Measurements from ENCODE around the gene FAM174C. TPM values are rescaled to one million over a fixed set of nuclear protein-coding genes. Genes with fewer than 3 reads are reported as not detected.

The FAM174C gene
- total and polyA plus RNA-seq, 2 donors (not counting 3 experiments of a cell fraction or from before 2014, with no cell fraction given): 46.7 to 83.9 TPM

- DNase-seq (ENCODE audit: low read depth, low spot score): no peak
- no peak overlapping the region for H3K4me3 ChIP-seq (replicated peaks in 1 of 3; ENCODE audit: insufficient read depth in 1 of 3, low read depth in 1 of 3, low read length in 3 of 3)
- TF ChIP-seq POLR2AphosphoS5 (IDR thresholded peaks at IDR 0.05; ENCODE audit: insufficient read depth, low read depth, low read length): no peak
- TF ChIP-seq POLR2A (IDR thresholded peaks at IDR 0.05; ENCODE audit: low read depth, low read length): no peak
- no peak for TF ChIP-seq FOS (IDR thresholded peaks at IDR 0.05; ENCODE audit: borderline replicate concordance, insufficient read depth, low read length)
- TF ChIP-seq MYC (IDR thresholded peaks at IDR 0.05; ENCODE audit: low read depth, low read length): no peak
- TF ChIP-seq EZH2 (IDR thresholded peaks at IDR 0.05; ENCODE audit: borderline replicate concordance, low read depth, low read length, severe bottlenecking): peak; percentile 68
- TF ChIP-seq, protein P1, sequence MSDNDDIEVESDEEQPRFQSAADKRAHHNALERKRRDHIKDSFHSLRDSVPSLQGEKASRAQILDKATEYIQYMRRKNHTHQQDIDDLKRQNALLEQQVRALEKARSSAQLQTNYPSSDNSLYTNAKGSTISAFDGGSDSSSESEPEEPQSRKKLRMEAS (IDR thresholded peaks at IDR 0.05; ENCODE audit: insufficient read depth, insufficient read length): no peak
- TF ChIP-seq, protein P2, sequence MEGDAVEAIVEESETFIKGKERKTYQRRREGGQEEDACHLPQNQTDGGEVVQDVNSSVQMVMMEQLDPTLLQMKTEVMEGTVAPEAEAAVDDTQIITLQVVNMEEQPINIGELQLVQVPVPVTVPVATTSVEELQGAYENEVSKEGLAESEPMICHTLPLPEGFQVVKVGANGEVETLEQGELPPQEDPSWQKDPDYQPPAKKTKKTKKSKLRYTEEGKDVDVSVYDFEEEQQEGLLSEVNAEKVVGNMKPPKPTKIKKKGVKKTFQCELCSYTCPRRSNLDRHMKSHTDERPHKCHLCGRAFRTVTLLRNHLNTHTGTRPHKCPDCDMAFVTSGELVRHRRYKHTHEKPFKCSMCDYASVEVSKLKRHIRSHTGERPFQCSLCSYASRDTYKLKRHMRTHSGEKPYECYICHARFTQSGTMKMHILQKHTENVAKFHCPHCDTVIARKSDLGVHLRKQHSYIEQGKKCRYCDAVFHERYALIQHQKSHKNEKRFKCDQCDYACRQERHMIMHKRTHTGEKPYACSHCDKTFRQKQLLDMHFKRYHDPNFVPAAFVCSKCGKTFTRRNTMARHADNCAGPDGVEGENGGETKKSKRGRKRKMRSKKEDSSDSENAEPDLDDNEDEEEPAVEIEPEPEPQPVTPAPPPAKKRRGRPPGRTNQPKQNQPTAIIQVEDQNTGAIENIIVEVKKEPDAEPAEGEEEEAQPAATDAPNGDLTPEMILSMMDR (IDR thresholded peaks at IDR 0.05; ENCODE audit: extremely low read depth in 1 of 2, insufficient read depth in 1 of 2, low read depth in 1 of 2, low read length in 2 of 2): no peak
- no peak overlapping the region for H3K27ac ChIP-seq (ENCODE audit: insufficient read depth, low read depth, low read length)
- no peak overlapping the region for H3K4me2 ChIP-seq (ENCODE audit: insufficient read depth, low read length)
- CTCF ChIA-PET: no interaction called here
- dilution Hi-C loops (cut with MboI; ENCODE audit: extremely low pct_ligation_motif_present, low sequenced_read_pairs) (no loop called here), intact Hi-C loops (cut with micrococcal nuclease) (no loop called here)
- no peaks in the 10 kb centered on the region for H3K9me1 ChIP-seq (replicated peaks; ENCODE audit: control insufficient read depth, extremely low read depth, insufficient read depth, low read length)
- no TSS peak for BruUV-seq (replicated peaks)
- peaks cover 8 to 20% of the 10 kb centered on the region in 2 experiments for H3K27me3 ChIP-seq (ENCODE audit: control insufficient read depth in 2 of 2, insufficient read depth in 2 of 2, low read length in 2 of 2)
- no peaks in the 10 kb centered on the region for H3K9me3 ChIP-seq (replicated peaks; ENCODE audit: control insufficient read depth, insufficient read depth, low read length)
- H4K20me1 ChIP-seq (replicated peaks; ENCODE audit: control insufficient read depth, extremely low read depth, insufficient read depth, low read length): no peaks in the 10 kb centered on the region
- FAIRE-seq: no peak
- no peak overlapping the region for H2AFZ ChIP-seq (ENCODE audit: low read depth, low read length)
- H3K9ac ChIP-seq (replicated peaks; ENCODE audit: extremely low read depth, insufficient read depth, low read length): no peak overlapping the region
- no peaks in the 10 kb centered on the region for H3K79me2 ChIP-seq (ENCODE audit: control insufficient read depth, insufficient read depth, low read length)
- no peaks in the 10 kb centered on the region for H3K36me3 ChIP-seq (ENCODE audit: control insufficient read depth in 2 of 2, extremely low read depth in 1 of 2, insufficient read depth in 2 of 2, low read length in 2 of 2)
- H3K4me1 ChIP-seq (ENCODE audit: control insufficient read depth, extremely low read depth, insufficient read depth, low read length): no peaks in the 10 kb centered on the region
- POLR2A ChIA-PET: no interaction called here
These were observed 11.4 kb downstream of the FAM174C start for GRCh38 chr19:1286487-1287353.
